Daoy (cell line): ENCODE measurements around the gene CACNA1D. TPM values are rescaled to one million over a fixed set of nuclear protein-coding genes. Genes with fewer than 3 reads are reported as not detected.
A peak's percentile ranks its signal among the peaks of the same experiment; 100 is the strongest.
"Not testable (repeated sequence)": the region's sequence is repeated elsewhere in the genome, so short reads cannot be mapped to it uniquely, and the experiment has no call there.

Experiments
- DNase-seq: peaks from one replicate; pipeline ENCODE4 v3.0.0-alpha.2; 2015; ENCODE audit warnings: low read depth
- total RNA-seq: library from RNA; depleted of rRNA; stranded (reverse); fragments of >200 nt; shearing (Covaris generic); gene quantifications from 2 replicates; pipeline ENCODE4 v1.2.3, GENCODE V29; 2014; rRNA removed

Gene CACNA1D
- total RNA-seq, result 0.86 and 1.4 TPM in 2 replicates

DNA sequence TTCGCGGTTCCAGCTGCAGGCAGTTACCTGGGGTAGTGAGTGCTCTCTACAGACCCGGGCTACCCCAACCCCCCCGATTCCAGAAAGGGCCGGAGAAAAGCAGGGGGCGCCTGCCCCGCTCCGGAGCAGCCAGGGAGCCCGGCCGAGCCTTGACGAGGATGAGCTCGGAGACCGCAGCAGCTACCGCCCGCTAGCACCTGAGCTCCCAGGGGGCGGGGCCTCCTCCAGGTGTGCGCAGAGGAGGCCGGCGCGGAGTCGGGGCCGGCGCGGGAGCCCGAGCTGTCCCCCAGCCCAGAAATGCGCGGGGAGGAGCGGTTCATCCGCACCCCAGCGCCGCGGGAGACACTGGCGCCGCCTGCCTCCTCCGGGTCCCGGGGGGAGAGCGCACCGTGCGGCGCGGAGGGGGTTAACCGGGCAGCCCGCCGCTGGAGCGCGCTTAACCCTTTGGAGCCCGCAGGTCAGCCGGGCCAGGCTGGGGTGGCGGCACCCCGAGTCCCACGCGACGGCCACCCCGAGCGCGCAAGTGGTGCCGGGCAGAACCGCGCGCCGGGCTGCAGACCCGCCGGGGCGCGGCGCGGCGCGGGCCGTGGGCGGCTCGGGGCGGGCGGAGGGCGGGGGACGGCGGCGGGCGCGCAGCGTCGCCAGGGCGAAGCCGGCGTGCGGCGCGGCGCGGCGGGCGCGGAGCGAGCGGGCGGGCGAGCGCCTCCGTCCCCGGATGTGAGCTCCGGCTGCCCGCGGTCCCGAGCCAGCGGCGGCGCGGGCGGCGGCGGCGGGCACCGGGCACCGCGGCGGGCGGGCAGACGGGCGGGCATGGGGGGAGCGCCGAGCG lies at the start of gene CACNA1D:
Gene CACNA1D (plus strand): TSS at position 649 of the 829 bp plus-strand sequence. CDS start 556 bp downstream, outside the sequence.
- DNase-seq, result peak; percentile 35

GRCh38 chr3:53457068-53457467 lies 37.3 kb upstream of the CACNA1D start:
- DNase-seq, result no peak

DNA sequence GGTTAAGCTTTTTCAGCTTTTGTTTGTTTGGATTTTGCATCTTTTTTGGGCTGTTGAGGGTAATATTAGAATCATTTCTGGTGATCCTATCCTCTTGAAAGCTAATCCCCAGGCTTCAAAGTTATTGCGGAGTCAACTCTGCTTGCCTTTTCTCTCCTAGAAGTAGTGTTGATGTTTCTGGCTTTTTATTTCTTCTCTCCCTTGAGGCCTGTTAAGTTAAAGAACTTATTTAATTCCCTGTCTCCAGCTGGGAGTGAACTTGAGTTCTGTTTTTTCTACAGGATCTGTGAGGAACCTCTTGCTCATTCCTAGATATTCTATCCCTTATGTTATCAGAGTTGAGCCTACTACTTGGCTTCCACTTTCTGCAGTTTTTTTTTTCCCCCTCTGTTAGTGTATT lies 34.1 kb upstream of the CACNA1D start:
- DNase-seq, result no peak

GRCh38 chr3:53464424-53464823 lies 30.0 kb upstream of the CACNA1D start:
- peak; percentile 46 for DNase-seq

GRCh38 chr3:53469758-53470157 lies 24.7 kb upstream of the CACNA1D start:
- not testable (repeated sequence) for DNase-seq

DNA sequence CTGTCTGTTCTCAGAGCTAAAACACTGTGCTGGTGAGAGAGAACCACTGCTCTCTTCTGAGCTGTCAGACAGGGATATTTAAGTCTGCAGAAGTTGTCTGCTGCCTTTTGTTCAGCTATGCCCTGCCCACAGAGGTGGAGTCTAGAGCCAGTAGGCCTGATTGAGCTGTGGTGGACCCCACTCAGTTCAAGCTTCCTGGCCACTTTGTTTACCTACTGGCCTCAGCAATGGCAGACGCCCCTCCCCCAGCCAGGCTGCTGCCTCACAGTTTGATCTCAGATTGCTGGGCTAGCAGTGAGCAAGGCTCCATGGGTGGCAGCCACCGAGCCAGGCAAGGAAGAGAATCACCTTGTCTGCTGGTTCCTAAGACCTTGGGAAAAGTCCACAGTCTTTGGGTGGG lies 21.0 kb upstream of the CACNA1D start:
- no peak for DNase-seq

DNA sequence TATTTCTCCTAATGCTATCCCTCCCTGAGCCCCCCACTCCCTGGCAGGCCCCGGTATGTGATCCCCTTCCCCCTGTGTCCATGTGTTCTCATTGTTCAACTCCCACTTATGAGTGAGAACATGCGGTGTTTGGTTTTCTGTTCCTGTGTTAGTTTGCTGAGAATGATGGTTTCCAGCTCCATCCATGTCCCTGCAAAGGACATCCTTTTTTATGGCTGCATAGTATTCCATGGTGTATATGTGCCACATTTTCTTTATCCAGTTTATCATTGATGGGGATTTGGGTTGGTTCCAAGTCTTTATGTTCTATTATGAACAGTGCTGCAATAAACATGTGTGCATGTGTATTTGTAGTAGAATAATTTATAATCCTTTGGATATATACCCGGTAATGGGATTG lies 18.0 kb upstream of the CACNA1D start:
- DNase-seq, result not testable (repeated sequence)

GRCh38 chr3:53477689-53478088 lies 16.7 kb upstream of the CACNA1D start:
- DNase-seq, result not testable (repeated sequence)

GRCh38 chr3:53478166-53478830 lies 16.1 kb upstream of the CACNA1D start:
- DNase-seq, result no peak

DNA sequence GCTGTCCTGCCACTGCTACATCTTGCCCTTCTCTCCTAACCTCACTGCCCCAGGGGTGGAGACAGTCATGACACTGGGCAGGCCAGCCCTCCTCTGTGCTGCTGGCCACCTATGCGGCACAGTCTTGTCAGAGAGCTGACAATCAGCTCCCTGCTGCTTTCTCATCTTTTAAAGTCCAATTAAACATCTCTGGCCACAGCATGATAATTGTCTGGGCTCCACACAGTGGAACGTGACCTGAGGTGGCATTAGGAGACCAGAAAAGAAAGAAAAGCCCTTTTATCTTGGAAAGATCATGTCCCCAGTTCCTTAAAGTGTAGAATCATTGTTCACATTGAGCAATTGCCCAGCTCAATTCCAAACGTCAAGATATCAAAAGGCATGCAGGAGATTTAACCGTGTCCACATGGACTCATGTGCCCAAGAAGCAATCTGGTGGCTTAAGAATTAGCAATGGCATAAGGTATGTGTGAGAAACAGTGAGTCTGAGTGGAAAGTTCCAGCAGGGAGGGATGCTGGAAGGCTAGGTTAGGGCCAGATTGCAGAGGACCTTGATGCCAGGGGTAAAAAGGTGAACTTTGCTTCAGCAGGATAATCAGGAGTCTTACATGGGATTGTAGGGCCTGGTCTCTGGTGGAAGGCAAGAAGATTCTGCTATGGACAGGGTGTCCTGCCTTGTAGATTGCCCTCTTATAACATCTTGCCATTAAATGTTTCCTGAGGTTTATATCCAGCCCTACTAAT lies 15.3 kb upstream of the CACNA1D start:
- no peak for DNase-seq

DNA sequence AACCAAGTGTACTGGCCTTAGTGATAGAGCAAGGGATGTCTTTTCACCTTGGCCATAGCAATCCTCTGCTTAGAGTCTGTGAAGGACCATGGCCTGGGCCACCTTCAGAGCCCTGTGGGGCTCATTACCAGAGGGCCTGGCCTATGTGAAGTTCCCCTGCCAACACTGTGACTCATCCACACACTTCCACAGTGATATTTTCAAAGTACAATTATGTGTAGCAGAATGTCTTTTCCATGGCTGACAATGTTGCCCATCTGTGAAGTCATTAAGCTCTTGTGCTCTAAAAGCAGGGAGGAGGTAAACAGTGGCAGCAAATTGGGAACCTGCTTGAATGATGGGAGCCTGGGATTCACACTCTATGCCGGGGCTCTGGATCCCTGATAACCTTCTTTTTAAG lies 12.2 kb upstream of the CACNA1D start:
- no peak for DNase-seq

DNA sequence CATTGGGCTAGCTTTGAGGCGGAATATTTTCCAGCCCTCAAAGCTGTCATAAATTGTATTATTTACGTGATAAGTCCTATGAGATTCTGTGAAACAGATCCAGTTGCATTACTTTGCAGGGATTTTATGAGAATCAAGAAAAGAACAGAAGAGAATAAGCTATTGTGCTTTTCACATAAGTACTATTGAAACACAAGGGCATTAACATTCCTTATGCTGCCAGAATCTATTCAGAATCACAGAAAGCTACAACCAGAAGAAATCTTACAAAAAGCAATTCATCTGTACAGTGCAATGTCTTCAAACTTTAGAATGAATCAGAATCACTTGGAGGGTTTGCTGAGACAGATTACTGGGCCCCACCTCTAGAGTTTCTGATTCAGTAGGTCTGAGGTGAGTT lies 10.6 kb upstream of the CACNA1D start:
- no peak for DNase-seq

DNA sequence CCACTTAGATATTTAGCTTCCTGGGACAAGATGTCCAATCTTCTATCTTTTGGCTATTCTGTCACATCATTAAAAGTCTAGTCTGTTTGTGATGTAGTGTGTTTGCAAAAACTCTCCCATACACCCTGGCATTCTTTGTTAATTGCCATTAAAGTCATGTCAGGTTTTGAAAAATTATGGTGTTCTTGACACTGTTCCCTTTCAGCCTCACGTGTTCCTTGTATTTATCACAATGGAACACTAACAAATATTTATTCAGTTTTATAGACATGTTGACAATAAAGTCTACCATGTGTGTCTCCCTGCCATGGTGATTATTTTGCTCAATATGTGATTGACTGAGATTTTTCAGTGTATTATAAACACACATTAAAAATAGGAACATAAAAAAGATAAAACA lies 9.4 kb upstream of the CACNA1D start:
- DNase-seq, result no peak

GRCh38 chr3:53485675-53486403 lies 8.6 kb upstream of the CACNA1D start:
- no peak for DNase-seq

- DNase-seq, result no peak
These were observed 7.3 kb upstream of the CACNA1D start for GRCh38 chr3:53486961-53487654.

GRCh38 chr3:53489386-53489785 lies 5.0 kb upstream of the CACNA1D start:
- no peak for DNase-seq

DNA sequence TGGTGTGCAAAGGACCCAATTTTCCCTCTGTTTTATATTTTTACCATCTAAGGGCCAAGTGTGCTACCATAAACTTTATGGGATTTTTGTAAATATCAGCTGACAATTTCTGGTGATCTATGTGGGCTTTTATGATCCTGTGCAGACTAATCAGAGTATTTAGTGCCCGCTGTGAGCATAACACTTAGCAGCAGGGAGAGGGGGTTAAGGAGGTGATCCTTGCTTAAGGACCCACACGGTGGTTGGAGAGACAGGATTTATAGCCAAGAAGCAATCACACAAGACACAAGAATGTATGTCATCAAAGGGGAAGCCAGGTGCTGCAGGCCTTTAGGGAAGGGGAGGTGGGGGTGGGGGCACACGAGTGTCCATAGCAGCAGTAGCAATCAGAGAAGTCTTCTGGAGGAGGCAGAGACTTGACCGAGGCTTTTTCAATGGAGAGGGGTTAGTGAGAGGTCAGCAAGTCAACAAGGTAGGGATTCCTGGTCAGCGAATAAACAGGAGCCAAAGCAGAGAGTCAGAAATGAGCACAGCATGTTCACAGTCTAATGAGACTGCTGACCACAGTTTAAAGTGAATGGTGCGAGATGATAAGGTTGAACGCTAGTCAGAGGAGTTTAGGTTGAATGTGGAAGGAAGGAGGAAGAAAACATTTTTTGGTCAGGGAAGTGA lies 4.5 kb upstream of the CACNA1D start:
- DNase-seq, result no peak

- no peak for DNase-seq
These were observed 3.9 kb upstream of the CACNA1D start for GRCh38 chr3:53490459-53490968.

DNA sequence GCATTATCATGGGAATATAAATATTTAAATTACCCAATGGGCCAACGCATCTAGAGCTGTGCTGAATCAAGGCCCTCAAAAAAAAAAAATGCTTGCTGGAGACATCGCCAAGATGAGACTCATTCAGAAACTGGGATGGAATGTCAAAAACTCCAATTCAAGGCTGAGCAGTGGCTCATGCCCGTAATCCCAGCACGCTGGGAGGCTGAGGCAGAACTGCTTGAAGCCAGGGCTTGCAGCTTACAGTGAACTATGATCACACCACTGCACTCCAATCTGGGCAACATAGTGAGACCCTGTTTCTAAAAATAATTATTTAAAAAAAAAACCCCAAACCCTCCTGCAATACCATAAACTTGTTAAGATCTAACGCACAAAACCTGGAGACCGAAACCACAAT lies 3.1 kb upstream of the CACNA1D start:
- DNase-seq, result no peak

DNA sequence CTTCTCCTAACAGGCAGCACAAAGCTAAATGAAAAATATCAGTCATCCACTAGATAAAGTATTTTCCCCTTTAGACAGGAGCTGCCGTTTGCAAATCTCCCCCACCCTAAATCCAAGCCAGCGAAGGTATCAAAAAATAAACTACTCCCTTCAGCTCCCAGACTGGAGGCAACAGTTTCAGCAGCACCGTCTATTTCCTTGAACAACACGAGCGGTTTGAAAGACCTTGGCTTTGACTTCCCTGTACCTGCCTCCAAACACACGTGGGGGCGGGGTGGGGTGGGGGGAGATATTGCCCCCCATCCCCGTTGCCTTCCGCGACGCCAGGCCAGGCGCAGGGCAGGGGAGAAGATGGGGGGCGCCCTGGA lies 832 bp upstream of the CACNA1D start:
- DNase-seq, result no peak

GRCh38 chr3:53495146-53495519 lies 722 bp downstream of the CACNA1D start:
- DNase-seq, result no peak
